ENCODE measurements around the gene KCTD1.
A peak's percentile ranks its signal among the peaks of the same experiment; 100 is the strongest.

KCTD1 gene

GRCh38 chr18:26532367-26533340, 15.7 kb downstream of the KCTD1 start:
- TF ChIP-seq CTCF (IDR thresholded peaks at IDR 0.05; ENCODE audit: insufficient read depth, low read depth, low read length, missing control alignments): no peak
- no peak overlapping the region for H3K4me3 ChIP-seq (ENCODE audit: low read length)
- DNase-seq (ENCODE audit: low read depth): peak; percentile 51

- DNase-seq (ENCODE audit: low read depth): no peak
- no peak overlapping the region for H3K4me3 ChIP-seq (ENCODE audit: low read length)
- TF ChIP-seq CTCF (IDR thresholded peaks at IDR 0.05; ENCODE audit: insufficient read depth, low read depth, low read length, missing control alignments): no peak
Measured at GRCh38 chr18:26531605-26532298, 16.6 kb downstream of the KCTD1 start.

GRCh38 chr18:26526966-26527234, 21.5 kb downstream of the KCTD1 start:
- H3K4me3 ChIP-seq (ENCODE audit: low read length): no peak overlapping the region
- DNase-seq (ENCODE audit: low read depth): no peak
- no peak for TF ChIP-seq CTCF (IDR thresholded peaks at IDR 0.05; ENCODE audit: insufficient read depth, low read depth, low read length, missing control alignments)

- no peak overlapping the region for H3K4me3 ChIP-seq (ENCODE audit: low read length)
- DNase-seq (ENCODE audit: low read depth): no peak
- TF ChIP-seq CTCF (IDR thresholded peaks at IDR 0.05; ENCODE audit: insufficient read depth, low read depth, low read length, missing control alignments): no peak
Measured at GRCh38 chr18:26526128-26526965, 22.0 kb downstream of the KCTD1 start.

GRCh38 chr18:26524504-26525351, 23.6 kb downstream of the KCTD1 start:
- DNase-seq (ENCODE audit: low read depth): no peak
- TF ChIP-seq CTCF (IDR thresholded peaks at IDR 0.05; ENCODE audit: insufficient read depth, low read depth, low read length, missing control alignments): no peak
- H3K4me3 ChIP-seq (ENCODE audit: low read length): no peak overlapping the region

- no peak for DNase-seq (ENCODE audit: low read depth)
- TF ChIP-seq CTCF (IDR thresholded peaks at IDR 0.05; ENCODE audit: insufficient read depth, low read depth, low read length, missing control alignments): no peak
- H3K4me3 ChIP-seq (ENCODE audit: low read length): no peak overlapping the region
Measured at GRCh38 chr18:26524002-26524401, 24.4 kb downstream of the KCTD1 start.
